Hepatocyte (in vitro differentiated cells): Measurements from ENCODE around the gene CACNA2D1. TPM values are rescaled to one million over a fixed set of nuclear protein-coding genes. Genes with fewer than 3 reads are reported as not detected.

ENCODE experiments used
- DNase-seq: peaks from one replicate; pipeline ENCODE4 v3.0.0-alpha.2; 2016; ENCODE audit warnings: low spot score
- H2AFZ ChIP-seq: fragments of 200-600 bp; sonication (generic); 2 replicates; pipeline ENCODE4 v1.6.0; 2016; ENCODE audit warnings: antibody characterized with exemption, mild to moderate bottlenecking
- H3K27ac ChIP-seq: fragments of 200-600 bp; sonication (generic); 2 replicates; pipeline ENCODE4 v1.5.1; 2016; ENCODE audit warnings: mild to moderate bottlenecking
- H3K27me3 ChIP-seq: fragments of 200-600 bp; sonication (generic); 2 replicates; pipeline ENCODE4 v1.6.1; 2016
- H3K36me3 ChIP-seq: fragments of 200-600 bp; sonication (generic); replicated peaks from 2 replicates; pipeline ENCODE4 v1.5.1; 2016; ENCODE audit warnings: low read depth; ENCODE audit not compliant: insufficient read depth
- H3K4me1 ChIP-seq: fragments of 200-600 bp; sonication (generic); 2 replicates; pipeline ENCODE4 v1.5.1; 2016; ENCODE audit warnings: mild to moderate bottlenecking, moderate library complexity; ENCODE audit not compliant: insufficient read depth
- H3K4me2 ChIP-seq: fragments of 200-600 bp; sonication (generic); 2 replicates; pipeline ENCODE4 v1.6.0; 2016
- H3K4me3 ChIP-seq: fragments of 200-600 bp; sonication (generic); 2 replicates; pipeline ENCODE4 v1.5.1; 2016; ENCODE audit warnings: mild to moderate bottlenecking
- H3K79me2 ChIP-seq: fragments of 200-600 bp; sonication (generic); 2 replicates; pipeline ENCODE4 v1.6.0; 2017; ENCODE audit warnings: mild to moderate bottlenecking
- H3K9me2 ChIP-seq: fragments of 200-600 bp; sonication (generic); replicated peaks from 2 replicates; pipeline ENCODE4 v1.6.0; 2017; ENCODE audit warnings: mild to moderate bottlenecking; ENCODE audit not compliant: insufficient read depth
- H3K9me3 ChIP-seq: fragments of 200-600 bp; sonication (generic); 2 replicates; pipeline ENCODE4 v1.5.1; 2016; ENCODE audit warnings: low read depth, mild to moderate bottlenecking
- H4K20me1 ChIP-seq: fragments of 200-600 bp; sonication (generic); 2 replicates; pipeline ENCODE4 v1.6.0; 2016; ENCODE audit warnings: mild to moderate bottlenecking; ENCODE audit not compliant: insufficient read depth, poor library complexity, severe bottlenecking
- EZH2 ChIP-seq: fragments of 200-600 bp; sonication (generic); IDR thresholded peaks from 2 replicates; pipeline ENCODE4 v1.6.1; 2016; ENCODE audit warnings: antibody characterized with exemption, mild to moderate bottlenecking, borderline replicate concordance
- EZH2phosphoT487 ChIP-seq: fragments of 200-600 bp; sonication (generic); IDR thresholded peaks from one replicate; pipeline ENCODE4 v1.6.1; 2018; ENCODE audit warnings: antibody characterized with exemption, mild to moderate bottlenecking, low read depth, moderate library complexity; ENCODE audit not compliant: unreplicated experiment, severe bottlenecking
- WGBS: methylation state at CpG from one replicate; pipeline ENCODE4 v1.1.6; 2016; ENCODE audit warnings: low lambda C conversion rate; ENCODE audit errors: missing lambda C conversion rate; 5-methylcytosine and 5-hydroxymethylcytosine counted together
- polyA plus RNA-seq: library from polyadenylated mRNA; unstranded; fragments of >200 nt; fragmentation: Nextera tagmentation; extraction: Ambion mirVana; gene quantifications from 2 replicates; pipeline ENCODE4 v1.2.1, GENCODE V29; 2016
- total RNA-seq: library from RNA; depleted of rRNA; stranded (reverse); fragments of >200 nt; gene quantifications from 2 replicates; pipeline ENCODE4 v1.2.3, GENCODE V29; 2014
- TF ChIP-seq, protein P1 (sequence below): fragments of 200-600 bp; sonication (generic); IDR thresholded peaks from 2 replicates; pipeline ENCODE4 v1.5.1; 2016; ENCODE audit warnings: antibody characterized with exemption, mild to moderate bottlenecking; ENCODE audit not compliant: poor library complexity

Gene CACNA2D1
- total and polyA plus RNA-seq, 2 experiments from 2014 or later: 3.1 to 18.9 TPM

DNA sequence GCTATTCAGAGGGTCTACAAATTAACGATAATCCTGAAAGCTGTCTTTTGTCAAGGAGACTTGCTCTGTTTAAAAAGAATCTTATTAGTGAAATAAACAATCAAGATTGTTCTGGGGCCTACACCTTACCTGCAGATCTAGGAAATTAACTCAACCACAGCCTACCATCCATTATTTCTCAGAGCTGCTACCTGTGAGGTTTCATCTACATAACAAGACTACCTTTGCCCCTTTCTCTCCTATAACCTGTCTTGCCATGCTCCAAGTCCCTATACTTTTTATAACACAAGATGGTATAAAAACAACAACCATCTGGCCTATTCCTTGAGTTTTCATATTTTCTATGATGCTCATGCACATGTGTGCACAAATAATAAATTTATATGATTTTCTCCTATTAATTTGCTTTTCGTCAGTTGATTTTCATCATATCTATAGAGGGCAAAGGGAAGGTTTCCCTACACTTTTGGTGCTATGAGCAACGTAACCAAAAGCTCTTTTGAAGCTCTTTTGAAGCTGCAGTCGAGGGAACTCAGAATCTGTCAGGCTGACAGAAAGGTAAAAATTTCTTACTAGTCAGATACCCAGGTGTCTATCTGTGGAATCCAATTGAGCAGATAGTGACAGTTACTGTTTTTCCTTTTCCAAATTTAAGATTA is 138.1 kb downstream of the CACNA2D1 start:
- H3K36me3 ChIP-seq: no peaks in the 10 kb centered on the region
- H3K79me2 ChIP-seq: no peaks in the 10 kb centered on the region
- H3K27me3 ChIP-seq: no peaks in the 10 kb centered on the region
- no peak overlapping the region for H3K4me3 ChIP-seq
- no peak for DNase-seq
- no peaks in the 10 kb centered on the region for H3K9me3 ChIP-seq
- no peak overlapping the region for H3K4me2 ChIP-seq
- no peaks in the 10 kb centered on the region for H3K9me2 ChIP-seq
- H4K20me1 ChIP-seq: no peaks in the 10 kb centered on the region
- TF ChIP-seq EZH2phosphoT487: no peak
- TF ChIP-seq EZH2: no peak
- TF ChIP-seq, protein P1, sequence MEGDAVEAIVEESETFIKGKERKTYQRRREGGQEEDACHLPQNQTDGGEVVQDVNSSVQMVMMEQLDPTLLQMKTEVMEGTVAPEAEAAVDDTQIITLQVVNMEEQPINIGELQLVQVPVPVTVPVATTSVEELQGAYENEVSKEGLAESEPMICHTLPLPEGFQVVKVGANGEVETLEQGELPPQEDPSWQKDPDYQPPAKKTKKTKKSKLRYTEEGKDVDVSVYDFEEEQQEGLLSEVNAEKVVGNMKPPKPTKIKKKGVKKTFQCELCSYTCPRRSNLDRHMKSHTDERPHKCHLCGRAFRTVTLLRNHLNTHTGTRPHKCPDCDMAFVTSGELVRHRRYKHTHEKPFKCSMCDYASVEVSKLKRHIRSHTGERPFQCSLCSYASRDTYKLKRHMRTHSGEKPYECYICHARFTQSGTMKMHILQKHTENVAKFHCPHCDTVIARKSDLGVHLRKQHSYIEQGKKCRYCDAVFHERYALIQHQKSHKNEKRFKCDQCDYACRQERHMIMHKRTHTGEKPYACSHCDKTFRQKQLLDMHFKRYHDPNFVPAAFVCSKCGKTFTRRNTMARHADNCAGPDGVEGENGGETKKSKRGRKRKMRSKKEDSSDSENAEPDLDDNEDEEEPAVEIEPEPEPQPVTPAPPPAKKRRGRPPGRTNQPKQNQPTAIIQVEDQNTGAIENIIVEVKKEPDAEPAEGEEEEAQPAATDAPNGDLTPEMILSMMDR: no peak
- 90% methylated on average over 4 of the region's 4 CpGs for WGBS
- H2AFZ ChIP-seq: no peak overlapping the region
- H3K27ac ChIP-seq: no peak overlapping the region
- H3K4me1 ChIP-seq: no peaks in the 10 kb centered on the region

DNA sequence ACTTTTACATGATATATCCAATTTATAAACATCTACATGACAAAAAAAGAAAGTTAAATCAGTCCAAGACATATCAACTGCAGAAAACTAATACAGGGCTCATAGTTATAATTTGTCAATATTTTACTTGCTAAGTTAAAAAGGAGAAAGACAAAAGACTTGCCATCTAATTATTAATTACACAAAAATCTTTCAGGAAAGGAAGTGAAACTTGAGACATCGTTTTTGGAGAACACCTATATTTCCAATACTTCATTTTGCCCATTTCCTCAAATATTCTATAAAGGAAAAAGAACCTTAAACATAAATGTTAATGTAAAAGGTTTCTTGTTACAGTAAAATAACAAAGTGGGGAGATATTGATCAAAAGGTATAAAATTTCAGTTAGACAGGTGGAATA is 148.7 kb downstream of the CACNA2D1 start:
- 96% methylated on average over 1 of the region's 1 CpG for WGBS
- H3K9me2 ChIP-seq: no peaks in the 10 kb centered on the region
- H3K27me3 ChIP-seq: no peaks in the 10 kb centered on the region
- H3K9me3 ChIP-seq: no peaks in the 10 kb centered on the region
- no peak for TF ChIP-seq EZH2
- TF ChIP-seq, protein P1: no peak
- TF ChIP-seq EZH2phosphoT487: no peak
- H2AFZ ChIP-seq: no peak overlapping the region
- DNase-seq: no peak
- H3K4me3 ChIP-seq: no peak overlapping the region
- no peaks in the 10 kb centered on the region for H3K79me2 ChIP-seq
- no peaks in the 10 kb centered on the region for H3K4me1 ChIP-seq
- no peak overlapping the region for H3K4me2 ChIP-seq
- H3K36me3 ChIP-seq: no peaks in the 10 kb centered on the region
- H3K27ac ChIP-seq: no peak overlapping the region
- no peaks in the 10 kb centered on the region for H4K20me1 ChIP-seq

DNA sequence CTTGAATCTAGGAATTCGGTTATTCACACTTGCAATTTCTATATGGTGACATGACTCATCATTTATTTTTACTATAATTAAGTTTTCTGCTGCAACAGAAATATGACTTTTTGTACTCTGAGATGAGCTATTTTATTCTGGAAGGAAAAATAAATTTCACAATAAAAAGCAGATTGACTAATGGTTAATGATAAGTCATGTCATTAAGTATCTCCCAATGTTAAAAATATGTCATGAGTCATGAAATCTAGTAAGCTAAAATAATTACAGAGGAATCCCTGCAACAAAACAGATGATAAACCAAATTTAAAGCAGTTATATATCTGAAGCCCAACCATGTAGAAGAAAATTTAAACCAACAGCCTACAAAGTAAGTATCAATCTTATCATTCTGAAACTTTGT is 149.2 kb downstream of the CACNA2D1 start:
- TF ChIP-seq, protein P1: no peak
- TF ChIP-seq EZH2phosphoT487 (no peak), EZH2 (no peak)
- Histone ChIP-seq H4K20me1 (no peaks in the 10 kb centered on the region), H3K36me3 (no peaks in the 10 kb centered on the region), H3K27ac (no peak overlapping the region), H3K4me1 (no peaks in the 10 kb centered on the region), H3K9me3 (no peaks in the 10 kb centered on the region), H2AFZ (no peak overlapping the region), H3K4me3 (no peak overlapping the region), H3K27me3 (no peaks in the 10 kb centered on the region), H3K9me2 (no peaks in the 10 kb centered on the region), H3K79me2 (no peaks in the 10 kb centered on the region), H3K4me2 (no peak overlapping the region)
- 85% methylated on average over 1 of the region's 1 CpG for WGBS
- DNase-seq: no peak
